ENCODE results near the gene TNFAIP2. TPM values are rescaled to one million over a fixed set of nuclear protein-coding genes. Genes with fewer than 3 reads are reported as not detected.
A peak's percentile ranks its signal among the peaks of the same experiment; 100 is the strongest.
"Not testable (repeated sequence)": the region's sequence is repeated elsewhere in the genome, so short reads cannot be mapped to it uniquely, and the experiment has no call there.

TNFAIP2 gene
- total RNA-seq, 1 donor from 2014 or later = 23.2 TPM

DNA sequence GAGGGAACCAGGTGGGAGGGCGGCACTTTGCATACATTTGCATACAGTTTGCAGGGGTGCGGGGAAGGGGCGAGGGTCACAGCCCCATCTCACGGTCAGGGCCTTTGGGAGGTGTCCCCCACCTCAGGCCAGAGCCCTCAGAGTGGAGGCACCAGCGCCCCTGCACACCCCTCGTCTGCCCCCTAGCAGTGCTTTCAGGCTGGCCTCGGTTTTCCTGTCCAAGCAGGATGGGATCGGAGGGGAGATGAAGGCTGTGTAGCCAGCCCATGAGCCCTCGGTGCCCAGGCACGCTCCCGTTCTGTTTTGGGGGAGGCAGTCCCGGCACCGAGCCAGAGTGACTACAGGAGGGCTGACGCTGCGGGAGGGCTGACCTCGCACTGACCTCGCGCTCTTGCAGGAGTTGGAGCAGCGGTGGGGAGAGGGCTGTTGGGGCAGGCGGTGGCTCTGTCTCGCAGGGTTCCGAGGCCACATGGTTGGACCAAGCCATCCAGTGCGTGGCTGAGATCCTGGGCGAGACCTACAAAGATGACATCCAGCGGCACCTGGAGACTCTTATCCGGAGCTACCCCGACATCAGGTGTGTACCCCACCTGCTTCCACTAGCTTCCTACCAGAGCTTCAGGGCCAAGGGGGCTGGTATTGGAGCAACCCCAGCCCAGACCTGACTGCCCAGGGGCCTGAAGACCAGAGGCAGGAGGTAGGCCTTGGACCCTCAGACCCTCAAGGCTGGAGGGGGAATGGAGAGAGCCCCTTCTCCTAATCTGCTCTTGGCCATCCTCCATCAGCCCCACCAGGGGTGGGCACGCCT, 15.1 kb upstream of the TNFAIP2 start:
- DNase-seq (ENCODE audit: low read depth, low spot score) = no peak

GRCh38 chr14:103108749-103109207, 14.5 kb upstream of the TNFAIP2 start:
- DNase-seq (ENCODE audit: low read depth, low spot score) = no peak

- DNase-seq (ENCODE audit: low read depth, low spot score) = peak; percentile 13
These were observed 13.5 kb upstream of the TNFAIP2 start for GRCh38 chr14:103109535-103110441.

- no peak for DNase-seq (ENCODE audit: low read depth, low spot score)
These were observed 12.5 kb upstream of the TNFAIP2 start for GRCh38 chr14:103110681-103111231.

DNA sequence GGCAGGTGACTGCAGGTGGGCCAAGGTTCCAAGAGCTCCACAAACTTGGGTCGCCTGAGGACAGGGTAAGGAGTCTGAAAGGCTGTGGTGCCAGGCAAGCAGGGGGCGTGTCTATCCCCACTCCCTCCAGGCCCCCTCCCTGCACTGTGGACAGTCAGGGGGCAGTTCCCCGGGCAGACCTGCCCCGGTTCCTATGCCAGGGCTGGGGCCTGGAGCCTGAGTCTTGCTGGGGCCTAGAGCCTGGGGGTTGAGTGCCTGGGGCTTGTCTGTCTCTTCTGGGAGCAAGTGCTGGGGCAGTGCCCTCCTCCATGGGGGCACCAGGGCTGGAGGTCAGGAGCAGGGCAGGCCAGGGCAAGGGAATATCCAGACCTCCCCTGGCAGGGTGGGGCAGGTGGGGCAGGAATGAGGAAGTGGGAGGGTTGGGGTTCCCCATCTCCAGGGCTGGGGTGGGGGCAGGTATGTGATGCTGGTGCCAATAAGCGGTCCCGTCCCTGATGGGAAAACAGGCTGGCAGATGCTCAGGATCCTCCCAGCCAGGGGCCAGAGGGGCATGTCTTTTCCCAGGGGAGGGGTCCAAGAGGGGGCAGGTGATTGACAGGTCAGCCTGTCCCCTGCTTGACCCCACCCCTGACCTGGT, 11.9 kb upstream of the TNFAIP2 start:
- no peak for DNase-seq (ENCODE audit: low read depth, low spot score)

- DNase-seq (ENCODE audit: low read depth, low spot score) = no peak
These were observed 10.6 kb upstream of the TNFAIP2 start for GRCh38 chr14:103112400-103113243.

DNA sequence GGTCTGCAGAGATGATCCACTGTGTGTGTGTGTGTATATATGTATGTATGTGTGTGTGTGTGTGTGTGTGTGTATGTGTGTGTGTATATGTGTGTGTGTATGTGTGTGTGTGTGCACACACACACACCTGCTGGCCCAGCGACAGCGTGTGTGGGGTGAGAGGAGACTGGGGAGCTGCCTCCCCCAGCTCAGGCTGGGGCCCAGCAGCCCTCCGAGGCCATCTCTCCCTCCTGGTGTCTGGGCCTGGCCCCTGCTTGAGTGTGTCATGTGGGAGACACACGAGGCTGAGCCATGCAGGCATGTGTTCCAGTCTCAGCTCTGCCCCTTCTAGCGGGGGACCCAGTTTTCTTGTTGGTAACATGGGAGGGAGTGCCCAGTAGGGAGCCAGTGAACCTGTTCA, 10.0 kb upstream of the TNFAIP2 start:
- DNase-seq (ENCODE audit: low read depth, low spot score) = no peak

GRCh38 chr14:103113774-103114173, 9.5 kb upstream of the TNFAIP2 start:
- DNase-seq (ENCODE audit: low read depth, low spot score) = no peak

GRCh38 chr14:103115086-103115679, 8.1 kb upstream of the TNFAIP2 start:
- not testable (repeated sequence) for DNase-seq (ENCODE audit: low read depth, low spot score)

DNA sequence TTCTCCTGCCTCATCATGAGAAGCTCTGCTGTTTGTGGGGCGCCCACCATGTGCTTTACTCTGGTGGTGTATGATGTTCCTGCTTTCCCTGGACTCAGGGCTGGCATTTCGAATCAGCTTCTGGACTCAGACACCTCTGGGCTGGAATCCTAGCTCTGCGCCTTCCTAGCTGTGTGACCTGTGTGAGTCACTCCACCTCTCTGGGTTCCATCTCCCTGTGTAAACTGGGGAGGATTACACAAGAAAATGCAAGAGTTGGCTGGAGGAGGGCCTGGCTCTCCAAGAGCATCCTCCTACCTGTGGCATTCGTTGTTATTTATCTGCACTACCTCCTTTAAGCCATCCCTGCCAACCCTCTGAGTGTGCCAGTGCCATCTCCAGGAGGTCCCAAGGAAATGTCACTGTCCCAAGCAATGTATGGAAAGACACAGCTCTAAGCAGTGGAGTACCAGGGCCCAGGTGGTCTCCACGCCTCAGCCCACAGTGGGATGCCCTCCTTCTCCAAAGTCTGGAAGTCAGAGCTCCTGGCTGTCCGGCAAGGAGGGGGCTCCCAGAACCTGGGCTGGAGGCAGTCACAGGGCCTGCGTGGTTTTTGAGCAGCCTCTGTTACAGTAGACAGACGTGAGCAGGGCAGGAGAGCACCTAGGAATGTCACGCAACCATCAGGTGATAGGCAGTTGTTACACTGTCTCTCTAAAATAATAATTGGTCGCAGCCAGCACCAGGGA, 7.3 kb upstream of the TNFAIP2 start:
- no peak for DNase-seq (ENCODE audit: low read depth, low spot score)

GRCh38 chr14:103116636-103117035, 6.6 kb upstream of the TNFAIP2 start:
- no peak for DNase-seq (ENCODE audit: low read depth, low spot score)

DNA sequence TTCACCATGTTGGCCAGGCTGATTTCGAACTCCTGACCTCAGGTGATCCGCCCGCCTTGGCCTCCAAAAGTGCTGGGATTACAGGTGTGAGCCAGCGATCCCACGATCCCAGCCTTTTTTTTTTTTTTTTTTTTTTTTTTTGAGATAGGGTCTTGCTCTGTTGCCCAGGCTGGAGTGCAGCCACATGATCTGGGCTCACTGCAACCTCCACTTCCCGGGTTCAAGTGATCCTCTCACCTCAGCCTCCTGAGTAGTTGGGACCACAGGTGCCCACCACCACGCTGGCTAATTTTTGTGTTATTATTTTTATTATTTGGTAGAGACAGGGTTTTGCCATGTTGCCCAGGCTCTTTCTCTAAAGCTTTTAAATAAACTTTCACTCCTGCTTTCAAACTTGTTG, 5.8 kb upstream of the TNFAIP2 start:
- DNase-seq (ENCODE audit: low read depth, low spot score) = not testable (repeated sequence)

DNA sequence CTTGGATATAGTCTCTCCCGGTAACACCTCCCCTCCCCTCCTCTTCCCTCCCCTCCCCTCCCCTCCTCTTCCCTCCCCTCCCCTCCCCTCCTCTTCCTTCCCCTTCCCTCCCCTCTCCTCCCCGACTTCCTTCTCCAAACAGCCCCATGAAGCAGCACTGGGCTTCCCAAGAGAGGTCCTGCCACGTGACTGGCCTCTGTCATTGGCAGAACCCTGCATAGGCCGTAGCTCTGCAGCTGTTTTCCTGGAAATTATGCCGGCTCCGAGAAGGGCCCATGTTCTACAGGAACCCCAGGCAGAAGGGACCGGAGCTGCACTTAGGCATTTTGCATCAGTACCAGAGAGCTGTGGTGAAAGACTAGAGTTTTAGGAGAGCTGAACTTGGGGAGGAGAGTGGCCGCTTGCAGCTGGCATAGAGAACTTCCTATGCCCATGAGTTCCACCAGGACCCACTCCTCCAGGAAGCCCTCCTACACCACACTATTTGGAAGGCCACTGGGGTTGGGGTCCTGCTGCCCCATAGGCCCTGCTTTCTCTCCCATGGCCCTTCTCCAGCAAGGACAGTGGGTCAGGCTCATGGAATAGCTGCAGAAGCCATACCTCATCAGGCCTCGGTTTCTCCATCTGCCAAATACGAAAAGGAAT, 5.1 kb upstream of the TNFAIP2 start:
- peak; percentile 24 for DNase-seq (ENCODE audit: low read depth, low spot score)

DNA sequence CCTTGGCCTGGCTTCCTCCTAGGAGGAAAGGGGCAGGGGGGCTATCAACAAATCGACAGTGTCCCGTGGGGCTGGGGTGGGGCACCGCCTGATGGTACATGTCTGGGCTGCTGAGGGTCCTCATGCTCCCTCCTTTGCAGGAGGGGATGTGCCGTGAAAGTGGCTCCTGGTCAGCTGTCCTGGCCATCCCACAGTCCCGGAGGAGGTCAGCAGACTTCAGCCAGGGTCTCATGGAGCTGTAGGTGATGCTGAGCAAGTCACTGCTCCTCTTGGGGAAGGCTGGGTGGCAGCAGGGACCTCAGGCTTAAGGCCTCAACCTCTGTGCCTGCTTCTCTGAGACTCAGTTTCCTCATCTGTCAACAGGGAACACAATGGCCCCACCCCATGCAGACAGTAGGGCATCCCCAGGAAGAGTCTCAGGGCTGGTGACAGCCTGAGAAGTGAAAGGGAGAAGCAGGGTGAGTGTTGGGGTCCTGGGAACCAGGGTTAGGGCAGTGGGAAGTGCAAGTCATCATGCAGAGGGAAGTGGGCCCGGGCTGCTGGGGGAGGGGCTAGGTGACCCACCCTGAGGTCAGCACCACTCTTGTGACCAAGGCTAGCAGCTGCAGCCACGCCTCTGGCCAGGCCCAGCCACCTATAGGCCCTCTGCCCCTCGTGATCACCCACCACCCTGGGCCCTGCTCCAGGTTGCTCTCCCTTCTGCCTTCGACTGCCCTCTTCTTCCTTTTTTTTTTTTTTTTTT, 4.4 kb upstream of the TNFAIP2 start:
- no peak for DNase-seq (ENCODE audit: low read depth, low spot score)

DNA sequence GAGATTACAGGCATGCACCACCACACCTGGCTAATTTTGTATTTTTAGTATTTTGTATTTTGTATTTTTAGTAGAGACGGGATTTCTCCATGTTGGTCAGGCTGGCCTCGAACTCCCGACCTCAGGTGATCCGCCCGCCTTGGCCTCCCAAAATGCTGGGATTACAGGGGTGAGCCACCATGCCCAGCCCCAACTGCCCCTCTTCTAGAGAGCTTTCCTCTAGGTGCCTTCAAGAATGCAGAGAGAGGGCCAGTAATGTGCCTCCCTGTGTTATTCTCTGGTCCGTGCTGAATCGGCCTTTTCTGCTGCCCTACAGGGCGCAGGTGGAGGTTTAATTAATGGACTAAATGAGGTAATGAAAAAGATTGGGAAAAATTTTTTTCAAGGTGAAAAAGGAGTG, 3.7 kb upstream of the TNFAIP2 start:
- not testable (repeated sequence) for DNase-seq (ENCODE audit: low read depth, low spot score)

DNA sequence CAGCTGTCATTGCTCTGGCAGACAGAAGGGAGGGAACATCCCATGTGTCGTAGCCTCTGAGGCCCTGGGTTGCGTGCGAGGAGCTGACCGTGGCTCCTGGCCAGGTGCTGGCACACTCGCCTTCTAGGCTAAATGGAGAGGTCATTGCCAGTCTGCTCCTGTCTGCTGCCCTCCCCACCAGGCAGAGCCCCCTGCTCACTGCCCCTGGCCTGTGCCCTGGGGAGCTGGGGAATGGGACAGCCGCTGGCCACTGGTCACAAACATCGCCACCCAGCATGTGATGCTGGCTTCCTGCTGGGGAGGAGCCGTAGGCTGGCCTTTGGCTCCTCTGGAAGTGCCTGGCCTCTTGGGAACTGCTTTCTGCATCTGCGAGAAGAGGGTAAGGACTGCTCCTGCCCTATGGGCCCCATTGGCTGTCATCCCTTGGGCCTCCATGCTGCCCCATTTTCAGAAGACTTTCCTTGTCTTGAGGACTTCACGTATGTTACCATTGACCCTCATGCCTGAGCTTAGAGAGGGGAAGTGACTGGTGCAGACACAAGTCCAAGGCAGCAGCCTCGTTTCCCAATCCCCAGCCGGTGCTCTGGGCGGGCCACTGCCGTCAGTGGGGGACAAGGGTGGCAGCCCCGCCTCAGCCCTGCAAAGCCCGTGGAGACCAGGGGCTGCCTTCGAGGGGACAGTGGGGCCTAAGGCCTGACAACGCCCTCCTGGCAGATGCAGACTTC, 2.0 kb upstream of the TNFAIP2 start:
- DNase-seq (ENCODE audit: low read depth, low spot score) = no peak

DNA sequence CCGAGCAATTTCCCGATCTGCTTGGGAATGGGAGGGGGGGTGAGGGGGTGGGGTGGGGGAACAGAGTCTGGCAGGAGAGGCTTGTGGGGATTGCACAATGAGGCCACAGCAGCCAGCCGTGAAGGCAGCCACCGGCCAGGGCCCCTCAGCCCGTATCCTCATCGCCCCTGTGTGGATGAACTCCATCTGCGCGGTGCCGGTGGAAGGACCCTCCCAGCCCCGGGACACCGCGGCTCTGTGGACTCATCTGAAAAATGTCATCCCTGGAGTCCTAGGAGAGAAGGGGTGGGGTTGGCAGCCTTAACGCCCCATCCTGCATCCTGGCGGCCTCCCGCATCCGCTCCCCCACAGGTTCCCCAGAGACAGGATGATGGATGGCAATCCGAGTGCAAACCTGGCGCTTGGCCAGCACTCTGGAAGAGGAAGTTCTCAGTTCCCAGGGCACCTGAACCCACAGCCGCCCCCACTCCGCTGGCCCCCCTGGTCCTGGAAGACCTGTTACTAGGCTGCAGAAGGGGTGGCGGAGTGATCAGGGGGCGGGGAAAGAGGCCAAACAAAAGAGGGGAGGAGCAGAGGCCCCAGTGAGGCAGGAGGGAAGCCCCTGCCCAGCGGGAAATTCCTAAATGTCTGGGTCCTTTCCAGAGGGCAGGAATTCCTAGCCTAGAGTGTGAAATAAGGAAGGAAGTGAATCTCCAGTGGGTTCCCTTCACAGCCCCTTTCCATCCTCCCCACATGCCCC, 1.2 kb upstream of the TNFAIP2 start:
- DNase-seq (ENCODE audit: low read depth, low spot score) = peak; percentile 45

Measured in pulmonary artery endothelial cell (primary cell).